Lung (tissue), 12 donors: ENCODE data around the gene NIPBL. TPM values are rescaled to one million over a fixed set of nuclear protein-coding genes. Genes with fewer than 3 reads are reported as not detected.

Experiments
- ATAC-seq: fragments of 200-7000 bp; cut with Tn5 transposase; one replicate; pipeline ENCODE4 v1.9.1; 2020; ENCODE audit warnings: moderate number of reproducible peaks; ENCODE audit not compliant: insufficient read depth, low FRiP score
- DNase-seq, 3 donors: peaks; one replicate each; pipeline ENCODE4 v3.0.0-alpha.2; 2013 to 2017
- H3K27ac ChIP-seq, 2 donors: one replicate each; pipeline ENCODE4 v1.5.1; 2013; ENCODE audit warnings: mild to moderate bottlenecking in 2 of 2, moderate library complexity in 2 of 2, control low read depth in 1 of 2, inconsistent platforms in 1 of 2, low read depth in 1 of 2, low read length in 1 of 2
- H3K27me3 ChIP-seq, 3 donors: one replicate each; pipeline ENCODE4 v1.5.1; 2013; ENCODE audit warnings: low read length in 2 of 3; ENCODE audit not compliant: control insufficient read depth in 3 of 3, insufficient read depth in 3 of 3
- H3K36me3 ChIP-seq, 4 donors: one replicate each; pipeline ENCODE4 v1.5.1; 2013; ENCODE audit warnings: low read length in 4 of 4, mild to moderate bottlenecking in 1 of 4, moderate library complexity in 1 of 4; ENCODE audit not compliant: control insufficient read depth in 4 of 4, insufficient read depth in 4 of 4
- H3K4me1 ChIP-seq, 5 donors: one replicate each; pipeline ENCODE4 v1.5.1; 2013; ENCODE audit warnings: low read length in 5 of 5, mild to moderate bottlenecking in 2 of 5, moderate library complexity in 1 of 5; ENCODE audit not compliant: control insufficient read depth in 5 of 5, insufficient read depth in 5 of 5
- H3K4me3 ChIP-seq: one replicate; pipeline ENCODE4 v1.5.1; 2013; ENCODE audit warnings: mild to moderate bottlenecking, control low read depth, moderate library complexity
- H3K9ac ChIP-seq, 2 donors: one replicate each; pipeline ENCODE4 v1.5.1; 2013; ENCODE audit warnings: low read length in 2 of 2, control low read depth in 1 of 2; ENCODE audit not compliant: insufficient read depth in 1 of 2
- H3K9me3 ChIP-seq, 4 donors: one replicate each; pipeline ENCODE4 v1.5.1; 2013; ENCODE audit warnings: low read length in 3 of 4, mild to moderate bottlenecking in 1 of 4, moderate library complexity in 1 of 4; ENCODE audit not compliant: control insufficient read depth in 4 of 4, insufficient read depth in 3 of 4
- WGBS, 2 donors: extraction: QIAGEN DNeasy Blood & Tissue Kit; methylation state at CpG; one replicate each; pipeline ENCODE4 v1.1.7; 2013; 5-methylcytosine and 5-hydroxymethylcytosine counted together
- polyA plus RNA-seq, 2 donors: library from polyadenylated mRNA; stranded (reverse); fragments of 200-250 nt; gene quantifications; one replicate each; pipeline ENCODE4 v1.2.1, GENCODE V29; 2013
- total RNA-seq, 2 donors: library from RNA; depleted of rRNA in 1 of 2; stranded (reverse); fragments of >200 nt in 1 of 2; gene quantifications; one replicate each; pipeline ENCODE4 v1.2.1, GENCODE V29; 2014 to 2021
- TF ChIP-seq, protein P1 (sequence below): IDR thresholded peaks from 2 replicates; pipeline ENCODE4 v1.5.1; 2012; ENCODE audit warnings: mild to moderate bottlenecking; ENCODE audit errors: control extremely low read depth, extremely low read depth
- donor health status: control.
- donor health status: control.
- donor health status: Bipolar disorder and iron deficiency.
- donor health status: healthy.
- donor health status: DM: yes; HTN: yes; CAD: no.

Gene NIPBL
- total and polyA plus RNA-seq, 4 donors, result 13.7 to 124 (median 32.4) TPM

DNA sequence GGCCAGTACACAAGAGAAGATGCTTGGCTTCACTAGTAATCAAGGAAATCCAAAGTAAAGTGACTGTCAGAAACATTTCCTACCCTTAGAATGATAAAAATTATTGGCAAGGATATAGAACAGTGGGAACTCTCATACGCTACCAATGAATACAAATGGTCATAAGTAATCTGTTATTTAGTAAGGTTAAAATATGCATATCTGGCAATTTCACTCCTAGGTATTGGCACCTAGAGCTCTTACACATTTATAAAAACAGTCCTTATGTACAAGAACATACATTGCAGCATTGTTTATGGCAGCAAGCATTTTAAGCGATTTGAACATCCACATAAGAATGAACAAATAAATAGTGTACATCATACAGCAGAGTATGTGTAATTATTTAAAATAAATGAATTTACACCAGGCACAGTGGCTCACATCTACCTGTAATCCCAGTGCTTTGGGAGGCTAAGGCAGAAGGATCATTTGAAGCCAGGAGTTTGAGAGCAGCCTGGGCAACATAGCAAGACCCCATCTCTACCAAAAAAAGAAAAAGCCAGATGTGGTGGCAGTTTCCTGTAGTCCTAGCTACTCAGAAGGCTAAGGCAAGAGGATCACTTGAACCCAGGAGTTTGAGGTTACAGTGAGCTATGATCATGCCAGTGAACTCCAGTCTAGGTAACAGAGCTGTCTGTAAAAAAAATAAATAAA, 93.3 kb downstream of the NIPBL start:
- WGBS, 2 donors, result 95 to 97% methylated on average over 2 of the region's 2 CpGs
- no peaks in the 10 kb centered on the region for H3K4me1 ChIP-seq
- no peaks in the 10 kb centered on the region for H3K27me3 ChIP-seq
- H3K36me3 ChIP-seq, result peaks cover 6 to 19% (median 10%) of the 10 kb centered on the region in 4 donors
- TF ChIP-seq, protein P1, sequence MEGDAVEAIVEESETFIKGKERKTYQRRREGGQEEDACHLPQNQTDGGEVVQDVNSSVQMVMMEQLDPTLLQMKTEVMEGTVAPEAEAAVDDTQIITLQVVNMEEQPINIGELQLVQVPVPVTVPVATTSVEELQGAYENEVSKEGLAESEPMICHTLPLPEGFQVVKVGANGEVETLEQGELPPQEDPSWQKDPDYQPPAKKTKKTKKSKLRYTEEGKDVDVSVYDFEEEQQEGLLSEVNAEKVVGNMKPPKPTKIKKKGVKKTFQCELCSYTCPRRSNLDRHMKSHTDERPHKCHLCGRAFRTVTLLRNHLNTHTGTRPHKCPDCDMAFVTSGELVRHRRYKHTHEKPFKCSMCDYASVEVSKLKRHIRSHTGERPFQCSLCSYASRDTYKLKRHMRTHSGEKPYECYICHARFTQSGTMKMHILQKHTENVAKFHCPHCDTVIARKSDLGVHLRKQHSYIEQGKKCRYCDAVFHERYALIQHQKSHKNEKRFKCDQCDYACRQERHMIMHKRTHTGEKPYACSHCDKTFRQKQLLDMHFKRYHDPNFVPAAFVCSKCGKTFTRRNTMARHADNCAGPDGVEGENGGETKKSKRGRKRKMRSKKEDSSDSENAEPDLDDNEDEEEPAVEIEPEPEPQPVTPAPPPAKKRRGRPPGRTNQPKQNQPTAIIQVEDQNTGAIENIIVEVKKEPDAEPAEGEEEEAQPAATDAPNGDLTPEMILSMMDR, result no peak
- ATAC-seq, result no peak
- no peak overlapping the region for H3K27ac ChIP-seq
- no peak overlapping the region for H3K9ac ChIP-seq
- DNase-seq, result no peak
- no peak overlapping the region for H3K4me3 ChIP-seq
- H3K9me3 ChIP-seq, result no peaks in the 10 kb centered on the region

GRCh38 chr5:36978196-36978595, 101.6 kb downstream of the NIPBL start:
- Histone ChIP-seq H3K36me3 (peaks cover 2 to 22% (median 12%) of the 10 kb centered on the region in 4 donors), H3K9me3 (peaks cover 0 to 3% (median 0%) of the 10 kb centered on the region in 4 donors), H3K4me3 (no peak overlapping the region), H3K27ac (no peak overlapping the region), H3K27me3 (no peaks in the 10 kb centered on the region), H3K4me1 (peaks cover 0 to 3% (median 0%) of the 10 kb centered on the region in 5 donors), H3K9ac (no peak overlapping the region)
- no peak for DNase-seq
- no peak for ATAC-seq
- TF ChIP-seq, protein P1, result no peak

DNA sequence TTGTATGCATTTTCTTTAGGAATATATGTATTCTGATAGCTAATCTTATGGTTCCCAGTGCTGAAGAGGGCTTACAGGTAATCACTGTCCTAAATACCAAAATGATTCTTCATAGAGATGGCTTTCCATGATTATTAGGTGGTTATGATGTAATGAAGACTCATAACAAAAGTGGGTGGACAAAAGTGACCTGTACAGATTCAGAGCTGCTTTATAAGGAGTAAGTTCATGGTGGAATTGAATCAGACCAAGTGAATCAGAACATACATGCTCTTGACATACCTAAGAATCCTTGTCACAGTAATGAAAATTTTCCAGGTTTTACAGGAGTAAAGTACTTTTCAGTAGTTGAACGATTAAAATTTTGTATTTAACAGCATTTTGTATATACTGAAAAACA, 105.6 kb downstream of the NIPBL start:
- TF ChIP-seq, protein P1, result no peak

More for the DNA sequence above, 105.6 kb downstream of the NIPBL start:
- H3K27me3 ChIP-seq, result no peaks in the 10 kb centered on the region
- DNase-seq (no peak), ATAC-seq (no peak)
- H3K36me3 ChIP-seq, result peaks cover 4 to 26% (median 15%) of the 10 kb centered on the region in 4 donors
- peaks cover 0 to 3% (median 0%) of the 10 kb centered on the region in 4 donors for H3K9me3 ChIP-seq
- H3K9ac ChIP-seq, result no peak overlapping the region
- 92 to 100% methylated on average over 1 of the region's 1 CpG for WGBS, 2 donors
- H3K4me1 ChIP-seq, result peaks cover 0 to 5% (median 0%) of the 10 kb centered on the region in 5 donors
- H3K27ac ChIP-seq, result no peak overlapping the region
- H3K4me3 ChIP-seq, result no peak overlapping the region
